GM21723 (cell line): ENCODE measurements around the gene ADAMTS2.

Source experiments
- ATAC-seq: cut with Tn5 transposase; IDR thresholded peaks from one replicate; pipeline ENCODE4 v1.9.1; 2021; ENCODE audit warnings: mild to moderate bottlenecking, moderate library complexity; ENCODE audit not compliant: unreplicated experiment

ADAMTS2 gene

DNA sequence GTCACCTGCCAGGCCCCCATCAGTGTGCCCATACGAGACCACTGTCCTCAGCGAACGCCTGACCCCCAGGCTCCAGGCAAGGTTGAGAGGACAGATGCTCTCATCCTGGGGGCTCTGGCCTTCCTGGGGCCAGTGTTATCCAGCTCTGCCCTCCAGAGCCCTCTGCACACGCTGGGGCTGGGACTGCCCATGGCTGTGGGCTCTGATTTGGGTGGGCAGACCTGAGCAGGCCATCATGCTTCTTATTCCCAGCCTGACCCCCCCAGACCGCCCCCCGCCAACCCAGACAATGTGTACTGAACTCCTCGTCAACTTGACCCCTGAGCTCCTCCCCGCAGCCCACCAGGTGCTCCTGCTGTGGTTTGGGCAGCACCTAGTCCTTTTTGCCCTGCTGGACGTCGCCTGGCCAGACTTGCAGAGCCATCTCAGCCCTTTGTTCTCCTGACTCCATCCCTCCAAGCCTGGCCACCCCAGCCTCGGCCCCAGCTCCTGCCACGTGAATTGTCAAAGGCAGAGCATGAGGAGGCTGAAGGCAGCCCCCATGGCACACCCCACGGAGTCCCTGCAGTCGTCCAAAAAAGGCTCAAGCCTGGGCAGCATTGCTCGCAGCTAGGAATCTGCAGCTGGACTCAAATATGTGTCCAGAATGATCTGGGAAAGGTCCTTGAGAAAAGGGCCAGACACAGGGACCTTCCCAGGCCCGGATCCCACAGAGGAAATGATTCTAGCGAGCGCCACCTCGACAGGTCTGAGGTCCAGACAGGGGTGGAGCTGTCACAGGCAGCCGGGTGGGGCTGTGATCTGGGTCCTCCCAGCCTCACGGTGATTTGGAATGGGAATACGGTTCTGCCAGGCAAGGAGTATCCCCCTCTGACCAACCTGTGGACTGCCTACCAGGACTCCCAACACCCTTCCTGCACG lies 87.0 kb downstream of the ADAMTS2 start:
- no peak for ATAC-seq

DNA sequence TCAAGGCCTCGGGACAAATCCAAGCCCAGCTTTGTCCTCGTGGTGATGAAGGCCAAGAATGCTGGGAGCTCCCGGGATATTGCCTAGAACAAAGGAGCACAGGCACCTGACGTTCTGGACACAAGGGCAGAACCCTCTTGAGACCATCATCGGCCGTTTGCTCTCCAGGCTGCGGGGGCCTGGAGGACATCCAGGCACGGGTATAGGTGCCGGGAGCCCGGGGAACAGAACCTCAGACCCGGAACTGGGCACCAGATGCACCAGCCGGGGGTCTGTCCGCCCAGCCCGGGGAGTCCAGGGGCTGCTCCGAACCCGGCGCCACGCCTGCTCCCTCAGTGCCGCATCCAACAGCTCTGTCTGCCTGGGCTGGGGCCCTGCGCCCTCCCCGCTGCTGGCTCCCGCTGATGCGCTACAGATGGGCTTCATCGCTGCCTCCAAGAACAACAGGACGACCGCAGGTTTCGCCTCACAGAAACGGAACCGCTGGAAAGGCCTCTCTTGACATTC lies 88.0 kb downstream of the ADAMTS2 start:
- ATAC-seq = no peak

DNA sequence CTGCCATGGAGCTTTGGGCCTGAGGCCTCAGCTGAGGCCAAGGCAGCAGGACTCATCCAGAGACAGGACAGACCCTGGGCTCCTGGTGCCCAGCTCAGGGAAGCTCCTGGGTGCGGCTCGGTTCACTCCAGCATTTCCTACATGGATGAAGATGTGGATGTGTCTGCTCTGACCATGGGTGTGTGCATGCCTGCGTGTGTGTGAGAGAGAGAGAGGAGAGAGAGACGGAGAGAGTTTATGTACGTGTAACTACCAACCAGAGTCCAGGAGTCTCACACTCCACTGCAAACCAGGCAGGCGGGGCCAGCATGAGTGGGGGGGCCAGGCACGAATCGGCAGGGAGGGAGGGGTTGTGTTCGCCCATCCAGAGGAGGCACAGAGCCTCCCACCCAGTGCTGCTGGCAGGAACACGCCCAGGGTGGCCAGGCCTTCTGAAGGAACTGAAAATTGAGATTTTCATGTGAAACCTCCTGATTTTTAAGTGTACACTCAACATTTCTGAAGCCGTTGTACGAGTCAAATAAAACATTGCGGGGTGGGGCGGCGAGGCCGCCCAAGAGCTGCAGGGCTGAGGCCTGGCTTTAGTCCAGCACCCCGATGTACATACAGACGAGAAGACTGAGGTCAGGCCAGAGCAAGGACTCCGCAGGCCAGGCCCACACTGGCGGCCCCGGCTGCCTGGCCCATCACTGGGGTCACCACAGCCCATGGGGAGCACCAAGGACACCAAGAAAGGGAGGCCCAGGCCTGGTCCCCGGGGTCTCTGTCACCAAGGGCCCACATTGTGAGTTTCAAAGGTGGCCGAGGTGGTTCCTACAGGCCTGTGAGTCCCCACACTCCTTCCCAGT lies 88.7 kb downstream of the ADAMTS2 start:
- no peak for ATAC-seq

DNA sequence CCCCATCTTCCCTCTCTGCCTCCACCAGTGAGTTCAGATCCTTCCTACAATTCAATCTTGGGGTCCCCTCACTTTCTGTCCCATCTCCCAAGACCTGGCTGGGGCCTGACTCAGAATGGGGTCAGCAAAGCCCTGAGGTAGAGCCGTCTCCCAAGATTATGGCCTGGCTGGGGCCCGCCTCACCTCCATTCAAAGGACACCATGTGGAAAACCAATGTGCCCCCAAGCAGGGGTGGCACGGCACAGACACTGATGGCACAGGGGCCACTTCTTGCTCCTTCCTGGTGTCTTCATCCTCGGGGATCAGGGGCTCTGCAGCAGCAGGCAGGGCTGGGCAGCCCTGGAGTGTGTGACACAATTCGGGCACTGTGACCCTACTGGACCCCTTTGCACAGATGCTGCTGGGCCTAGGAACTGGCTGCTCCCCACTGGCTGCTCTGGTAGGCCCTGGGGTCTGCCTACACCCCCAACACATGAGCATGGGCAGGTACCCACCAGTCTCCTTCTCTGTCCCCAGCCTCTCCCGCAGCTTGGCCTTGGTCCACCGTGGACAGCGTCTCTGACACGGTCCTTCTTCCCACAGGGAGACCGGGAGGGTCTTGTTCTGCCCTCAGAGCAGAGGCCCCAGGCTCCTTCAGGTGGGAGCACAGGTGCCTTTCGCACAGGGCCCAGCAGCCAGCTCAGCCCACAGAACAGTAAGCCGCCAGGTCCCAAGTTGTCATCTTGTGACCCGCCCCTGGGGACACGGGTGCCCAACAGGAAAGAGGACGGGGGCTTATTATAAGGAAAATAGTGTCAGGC lies 89.5 kb downstream of the ADAMTS2 start:
- ATAC-seq = no peak

DNA sequence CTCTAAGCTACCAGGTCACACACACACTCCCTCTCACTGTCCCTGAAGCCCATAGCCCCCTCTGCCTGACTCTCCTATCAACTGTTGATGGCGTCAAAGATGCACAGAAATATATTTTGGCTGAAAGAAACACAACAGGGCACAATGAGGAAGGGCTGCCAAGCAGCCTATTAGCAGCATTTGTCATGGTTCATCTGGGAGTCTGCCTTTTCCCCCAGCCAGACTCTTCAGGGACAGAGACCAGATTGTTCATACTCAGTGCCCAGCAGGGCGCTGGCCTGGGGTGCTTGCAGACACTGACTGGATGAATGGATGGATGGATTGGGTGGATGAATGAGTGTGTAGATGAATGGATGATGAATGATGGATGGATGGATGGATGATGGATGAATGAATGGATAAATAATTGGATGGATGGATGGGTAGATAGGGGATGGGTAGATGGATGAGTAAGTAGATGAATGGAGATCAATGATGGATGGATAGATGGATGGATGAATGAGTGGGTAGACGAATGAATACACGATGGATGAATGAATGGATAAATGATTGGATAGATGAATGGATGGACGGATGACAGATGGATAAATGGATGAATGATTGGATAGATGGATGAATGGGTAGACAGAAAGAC lies 90.5 kb downstream of the ADAMTS2 start:
- no peak for ATAC-seq

DNA sequence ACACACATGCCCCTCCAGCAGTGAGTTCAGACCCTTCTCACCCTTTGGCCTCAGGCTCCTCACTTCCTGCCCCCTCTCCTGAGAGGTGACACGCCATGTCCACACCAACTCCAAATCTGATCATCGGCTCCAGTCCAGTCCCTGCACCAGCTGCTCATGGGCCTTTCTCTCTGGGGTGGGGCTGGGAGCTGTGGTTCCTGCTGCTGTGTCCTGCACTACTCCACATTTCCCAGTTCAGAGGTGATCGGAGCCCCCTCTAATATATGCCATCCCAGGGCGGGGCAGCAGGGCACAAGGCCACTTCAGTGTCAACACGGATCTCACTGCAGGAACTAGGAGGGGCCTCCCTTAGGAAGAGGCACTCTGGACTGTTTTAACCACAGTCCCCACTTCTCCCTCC lies 91.5 kb downstream of the ADAMTS2 start:
- no peak for ATAC-seq

DNA sequence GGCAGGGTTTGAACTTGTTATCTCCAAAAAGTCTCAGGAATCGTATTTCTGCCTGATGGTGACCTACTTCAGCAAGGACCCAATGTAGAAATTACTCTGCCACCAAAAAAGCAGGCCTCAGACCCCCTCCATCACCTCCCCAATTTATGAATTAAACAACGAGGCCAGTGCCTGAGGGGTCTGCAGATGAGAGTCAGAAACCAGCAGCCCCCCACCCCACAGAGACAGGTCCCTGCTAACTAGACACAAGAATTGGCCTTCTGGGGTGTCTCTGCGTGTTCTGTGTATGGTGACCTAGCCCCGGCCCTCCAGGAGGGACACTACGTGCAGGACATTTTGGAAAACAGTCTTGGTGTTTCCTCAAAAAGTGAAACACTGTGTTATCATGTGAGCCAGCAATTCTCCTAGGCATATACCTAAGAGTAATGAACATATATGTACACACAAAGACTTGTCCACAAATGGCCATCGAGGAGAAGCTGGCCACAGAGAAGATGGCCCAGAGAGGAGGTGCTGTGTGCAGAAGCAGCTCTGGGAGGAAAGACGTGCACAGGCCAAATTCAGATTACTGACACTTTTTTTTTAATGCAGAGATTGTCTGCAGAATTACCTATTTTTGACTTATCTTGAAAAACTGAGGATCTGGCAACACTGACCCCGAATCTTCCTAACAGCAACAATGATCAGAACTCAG lies 93.8 kb downstream of the ADAMTS2 start:
- no peak for ATAC-seq

DNA sequence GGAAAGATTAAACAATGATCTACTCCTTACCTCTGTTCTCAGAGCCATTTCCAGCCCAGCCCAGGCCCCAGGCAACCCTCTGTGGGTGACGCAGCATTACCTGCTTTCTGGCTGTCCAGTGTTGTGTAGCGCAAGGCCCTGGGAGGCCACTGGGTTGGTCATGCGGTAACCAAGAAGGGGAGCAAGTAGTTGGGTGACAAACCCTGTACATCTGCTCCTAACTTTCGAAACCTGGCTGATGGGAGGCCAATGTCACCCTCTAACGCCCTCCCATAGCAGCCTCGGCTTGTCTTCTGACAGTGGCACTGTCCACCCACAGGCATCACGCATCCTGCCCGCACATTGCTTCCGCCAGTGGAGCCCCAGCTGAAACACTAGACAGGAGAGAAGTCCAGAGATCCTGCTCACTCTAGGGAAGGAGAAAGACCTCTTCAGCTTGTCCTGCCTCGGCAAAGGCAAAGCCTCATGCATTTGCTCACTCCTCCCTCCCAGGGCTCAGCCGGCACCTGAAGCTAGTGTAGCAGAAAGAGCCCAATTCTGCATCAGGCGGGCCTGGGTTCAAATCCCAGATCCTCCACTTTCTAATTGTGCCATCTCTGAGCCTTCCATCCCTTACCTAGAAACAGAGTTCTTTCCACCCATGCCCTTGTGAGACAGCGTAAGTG lies 94.6 kb downstream of the ADAMTS2 start:
- ATAC-seq = no peak

DNA sequence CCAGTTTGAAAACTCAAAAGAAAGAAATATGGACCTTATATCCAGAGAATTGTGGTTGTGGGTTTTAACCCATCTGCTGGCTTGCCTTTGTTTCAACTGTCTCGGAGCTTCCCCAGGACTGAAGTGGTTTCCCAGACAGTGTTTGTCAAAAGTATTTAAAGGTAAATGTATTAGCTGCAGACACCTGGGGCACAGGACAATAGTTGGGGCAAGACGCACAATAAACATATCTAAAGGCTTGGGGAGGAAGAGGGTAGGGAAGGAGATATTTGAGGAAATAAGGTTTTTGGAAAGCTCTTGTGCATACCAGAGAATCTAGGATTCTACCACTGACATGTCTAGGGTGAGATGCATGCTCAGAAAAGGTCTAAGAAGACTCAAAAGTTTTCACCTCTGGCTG lies 99.0 kb downstream of the ADAMTS2 start:
- ATAC-seq = no peak

DNA sequence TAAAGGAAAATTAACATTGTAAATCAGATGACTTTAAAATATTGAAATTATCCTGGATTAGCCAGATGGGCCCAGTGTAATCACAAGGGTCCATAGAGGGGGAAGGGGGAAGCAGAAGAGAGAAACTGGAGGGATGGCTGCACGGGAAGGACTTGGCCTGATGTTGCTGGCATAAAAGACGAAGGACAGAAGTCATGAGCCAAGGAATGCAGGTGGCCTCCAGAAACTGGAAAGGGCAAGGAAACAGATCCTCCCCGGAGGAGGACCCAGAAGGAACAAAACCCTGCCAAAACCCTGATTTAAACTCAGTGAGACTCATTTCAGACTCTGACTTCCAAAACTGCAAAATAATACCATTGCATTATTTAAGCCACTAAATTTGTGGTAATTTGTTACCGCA lies 100.2 kb downstream of the ADAMTS2 start:
- no peak for ATAC-seq

DNA sequence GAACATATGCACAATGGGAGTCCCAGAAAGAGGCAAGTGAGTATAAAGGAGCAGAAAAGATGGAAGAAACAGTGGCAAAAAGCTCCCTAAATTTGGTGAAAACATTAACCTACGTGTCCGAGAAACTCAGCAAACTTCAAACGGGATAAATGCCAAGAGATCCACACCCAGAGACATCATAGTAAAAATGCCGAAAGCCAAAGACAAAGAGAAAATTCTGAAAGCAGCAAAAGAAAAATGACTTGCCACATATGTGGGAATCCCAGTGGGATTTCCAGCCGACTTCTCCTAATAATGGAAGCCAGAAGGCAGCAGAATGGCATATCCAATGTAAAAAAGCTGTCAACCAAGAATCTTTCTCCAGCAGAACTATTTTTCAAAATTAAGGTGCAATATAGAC lies 101.2 kb downstream of the ADAMTS2 start:
- ATAC-seq = no peak

DNA sequence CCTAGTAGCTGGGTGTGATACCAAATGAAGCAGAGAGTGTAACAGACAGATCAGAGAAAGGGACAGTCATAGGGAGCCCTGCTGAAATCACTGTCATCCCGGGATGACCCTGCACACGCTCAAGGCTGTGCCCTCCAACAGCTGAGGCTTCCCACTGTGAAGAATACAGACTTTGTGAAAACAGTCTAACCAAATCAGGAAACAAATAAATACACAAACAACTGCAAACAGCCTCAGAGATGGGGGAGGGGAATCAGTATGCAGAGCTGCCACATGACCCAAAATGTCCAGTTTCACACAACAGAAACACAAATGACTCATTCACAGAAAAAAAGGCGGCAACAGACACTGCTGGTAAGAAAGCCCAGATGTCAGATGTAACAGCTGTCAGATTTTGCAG lies 101.9 kb downstream of the ADAMTS2 start:
- ATAC-seq = no peak

DNA sequence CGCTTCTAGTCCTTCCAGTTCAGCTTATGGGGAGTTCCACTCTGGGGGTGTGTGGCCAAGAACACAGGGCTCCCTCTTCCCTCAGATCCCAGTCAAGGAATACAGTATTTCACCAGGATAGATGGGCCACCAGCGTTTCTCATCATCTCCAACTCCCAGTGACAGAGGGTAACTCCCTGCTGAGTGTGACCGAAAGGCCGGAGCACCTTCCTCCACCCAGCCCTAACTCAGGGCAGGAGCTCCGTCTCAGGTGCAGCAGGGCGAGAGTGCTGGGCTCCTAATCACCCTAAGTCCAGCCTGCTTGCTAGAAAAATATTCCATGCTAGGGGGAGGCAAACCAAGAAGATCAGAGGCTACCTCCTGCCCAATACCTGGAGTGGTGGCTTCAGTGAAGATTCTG lies 102.6 kb downstream of the ADAMTS2 start:
- ATAC-seq = no peak

DNA sequence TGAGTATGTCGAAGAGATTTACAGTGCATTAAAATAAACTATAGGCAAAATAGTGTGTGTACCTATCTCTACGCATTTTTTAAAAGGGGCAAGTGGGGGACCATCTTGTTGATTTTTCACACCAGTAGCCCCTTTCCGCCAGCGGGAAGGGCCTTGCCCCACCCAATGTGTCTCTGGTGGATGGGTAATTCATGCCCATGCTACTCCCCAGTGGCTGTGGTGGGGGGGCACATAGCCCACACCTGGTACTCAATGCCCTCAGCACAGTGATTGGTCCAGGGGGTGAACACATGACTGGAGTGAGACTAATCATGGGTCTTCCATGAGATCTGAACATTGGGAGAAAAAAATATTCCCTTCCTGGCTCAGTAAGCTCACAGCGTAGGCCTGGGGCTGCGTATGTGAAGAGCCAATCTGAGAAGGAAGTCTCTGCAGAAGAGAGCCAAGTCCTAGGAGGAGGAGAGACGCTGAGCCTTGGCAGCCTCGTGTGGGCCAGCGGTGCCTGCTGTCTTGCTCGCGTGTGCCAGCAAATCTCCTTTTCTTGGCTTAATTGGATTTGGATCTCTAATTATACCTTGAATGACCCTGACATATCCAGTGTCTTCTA lies 103.4 kb downstream of the ADAMTS2 start:
- no peak for ATAC-seq

DNA sequence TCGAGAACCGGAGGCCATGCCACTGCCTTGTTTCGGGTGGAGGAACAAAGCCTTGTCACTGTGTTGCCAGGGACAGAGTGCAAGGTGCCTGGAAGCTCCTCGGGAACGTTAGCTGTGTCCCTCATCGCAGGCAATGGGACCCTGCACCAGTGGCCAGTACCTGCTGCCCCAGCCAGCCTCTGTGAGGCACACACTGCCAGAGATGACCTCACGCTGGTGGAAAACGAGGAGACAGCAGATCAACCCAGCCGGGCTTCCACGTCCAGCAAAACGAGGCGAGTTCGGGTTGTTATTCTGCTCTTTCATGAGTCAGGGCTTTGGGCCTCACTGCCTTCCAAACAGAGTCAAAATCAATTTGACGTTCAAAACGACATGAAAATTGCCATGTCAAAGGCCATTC lies 104.1 kb downstream of the ADAMTS2 start:
- no peak for ATAC-seq

DNA sequence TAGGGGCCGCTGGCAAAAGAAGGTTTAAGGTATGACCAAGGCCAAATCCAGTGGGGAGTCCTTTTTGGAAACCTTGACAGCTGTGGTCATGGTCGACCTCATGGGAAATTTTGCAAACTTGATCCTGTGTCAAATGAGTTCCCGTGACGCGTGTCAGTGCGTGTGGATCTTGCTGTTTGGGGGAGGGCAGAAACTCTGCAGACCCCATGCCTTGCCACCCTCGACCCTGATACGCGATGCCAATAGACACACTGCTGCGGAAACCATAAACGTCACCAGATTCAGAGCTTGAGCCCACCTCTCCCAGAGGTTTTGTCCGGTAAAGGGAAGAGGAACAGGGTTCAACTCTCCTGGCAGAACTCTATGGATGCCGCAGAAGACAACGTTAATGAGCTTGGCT lies 104.7 kb downstream of the ADAMTS2 start:
- ATAC-seq = no peak

DNA sequence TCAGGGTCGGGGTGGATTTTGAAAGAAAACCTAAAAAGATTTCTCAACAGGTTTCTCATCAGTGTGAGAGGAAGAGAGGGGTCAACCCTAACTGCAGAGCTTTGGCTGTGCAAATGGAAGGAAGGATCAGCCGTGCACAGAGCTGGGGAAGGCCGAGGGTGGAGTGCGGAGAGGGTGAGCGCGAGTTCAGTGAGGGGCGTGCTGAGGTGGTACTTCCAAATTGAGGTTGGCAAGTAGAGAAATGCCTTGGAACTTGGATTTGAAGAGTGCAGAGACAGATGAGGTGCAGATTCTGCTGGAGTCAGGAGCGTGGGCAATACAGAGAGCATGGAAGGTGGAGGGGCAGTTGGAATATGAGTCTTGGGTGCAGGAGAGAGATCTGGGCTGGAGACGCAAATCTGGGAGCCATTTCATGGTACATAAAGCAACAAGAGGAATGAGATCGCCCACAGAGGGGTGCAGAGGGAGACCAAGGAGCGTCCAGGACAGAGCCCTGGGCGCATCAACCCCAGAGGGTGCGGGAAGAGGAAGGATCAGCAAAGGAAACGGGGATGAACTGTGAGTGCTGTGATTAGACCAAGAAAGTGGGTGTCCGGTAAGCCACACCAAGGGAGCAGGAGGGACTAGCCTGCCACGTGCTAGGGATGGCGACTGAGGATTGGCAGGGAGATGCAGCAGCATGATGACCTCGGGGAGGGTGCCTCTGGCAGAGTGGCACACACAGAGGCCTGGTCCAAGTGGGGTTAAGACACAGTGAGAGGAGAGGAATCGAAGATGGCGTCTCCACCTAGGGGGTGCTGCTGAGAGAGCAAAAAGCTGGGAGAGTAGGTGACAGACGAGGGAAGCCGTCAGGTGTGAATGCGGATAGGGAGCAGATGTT lies 105.8 kb downstream of the ADAMTS2 start:
- no peak for ATAC-seq

DNA sequence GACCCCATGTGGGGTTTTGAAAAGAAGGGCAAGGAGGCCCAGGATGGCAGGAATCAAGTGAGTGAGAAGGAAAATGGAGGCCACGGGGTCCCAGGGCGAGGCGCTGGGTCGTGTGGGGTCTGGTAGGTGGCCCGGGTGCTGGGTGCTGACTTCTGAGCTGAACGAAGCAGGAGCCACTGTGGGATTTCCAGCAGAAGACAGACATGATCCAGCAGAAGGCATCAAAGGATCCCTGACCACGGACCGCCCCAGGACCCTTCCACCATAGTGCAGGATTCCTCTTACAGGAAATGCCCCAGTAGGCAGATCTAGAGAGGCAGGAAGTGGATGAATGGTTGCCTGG lies 106.7 kb downstream of the ADAMTS2 start:
- no peak for ATAC-seq
